ENCODE measurements around the gene WDR81. TPM values are rescaled to one million over a fixed set of nuclear protein-coding genes. Genes with fewer than 3 reads are reported as not detected.
"Not testable (repeated sequence)": the region's sequence is repeated elsewhere in the genome, so short reads cannot be mapped to it uniquely, and the experiment has no call there.

WDR81 gene
- polyA plus RNA-seq, 1 donor: 14.5 TPM

DNA sequence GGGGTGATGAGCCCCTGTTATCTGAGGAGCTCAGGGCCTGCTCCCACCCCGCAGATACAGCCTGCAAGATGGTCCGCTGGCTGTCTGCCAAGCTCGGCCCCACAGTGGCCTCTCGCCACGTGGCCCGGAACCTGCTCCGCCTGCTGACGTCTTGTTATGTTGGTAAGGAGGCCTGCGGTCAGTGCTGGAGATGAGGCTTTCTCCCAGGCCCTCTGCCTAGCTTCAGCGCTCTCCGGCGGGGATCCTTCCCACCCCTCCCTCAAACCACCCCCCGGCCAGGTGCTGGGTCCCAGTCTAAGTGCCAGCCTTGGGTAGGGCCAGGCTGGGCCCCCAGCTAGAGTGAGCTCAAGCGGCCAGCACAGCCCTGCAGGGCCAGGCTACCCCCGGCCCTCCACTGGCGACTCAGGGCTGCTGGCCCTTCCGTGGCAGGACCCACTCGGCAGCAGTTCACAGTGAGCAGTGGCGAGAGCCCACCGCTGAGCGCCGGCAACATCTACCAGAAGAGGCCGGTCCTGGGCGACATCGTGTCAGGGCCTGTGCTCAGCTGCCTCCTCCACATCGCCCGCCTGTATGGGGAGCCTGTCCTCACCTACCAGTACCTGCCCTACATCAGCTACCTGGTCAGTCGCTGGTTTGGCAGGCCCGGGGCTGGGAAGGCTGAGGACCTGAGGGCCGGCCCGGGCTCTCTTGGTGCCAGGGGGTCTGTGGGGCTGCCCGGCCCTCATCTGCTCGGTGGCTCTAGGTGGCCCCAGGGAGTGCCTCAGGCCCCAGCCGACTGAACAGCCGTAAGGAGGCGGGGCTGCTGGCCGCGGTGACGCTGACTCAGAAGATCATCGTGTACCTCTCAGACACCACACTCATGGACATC, 6.1 kb downstream of the WDR81 start:
- peak; percentile 47 for DNase-seq (ENCODE audit: low read depth)

DNA sequence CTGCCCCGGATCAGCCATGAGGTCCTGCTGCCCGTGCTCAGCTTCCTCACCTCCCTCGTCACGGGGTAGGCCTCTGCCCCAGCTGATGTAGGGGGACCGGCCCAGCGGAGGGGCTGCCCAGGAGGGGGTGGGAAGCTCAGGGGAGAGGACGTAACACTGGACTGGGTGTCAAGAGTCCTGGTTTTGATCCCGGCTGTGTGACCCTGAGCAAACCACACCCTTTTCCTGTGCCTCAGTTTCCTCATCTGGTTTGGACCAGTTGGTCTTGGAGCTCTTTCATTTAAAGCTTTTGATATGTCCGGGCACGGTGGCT, 6.6 kb downstream of the WDR81 start:
- no peak for DNase-seq (ENCODE audit: low read depth)

DNA sequence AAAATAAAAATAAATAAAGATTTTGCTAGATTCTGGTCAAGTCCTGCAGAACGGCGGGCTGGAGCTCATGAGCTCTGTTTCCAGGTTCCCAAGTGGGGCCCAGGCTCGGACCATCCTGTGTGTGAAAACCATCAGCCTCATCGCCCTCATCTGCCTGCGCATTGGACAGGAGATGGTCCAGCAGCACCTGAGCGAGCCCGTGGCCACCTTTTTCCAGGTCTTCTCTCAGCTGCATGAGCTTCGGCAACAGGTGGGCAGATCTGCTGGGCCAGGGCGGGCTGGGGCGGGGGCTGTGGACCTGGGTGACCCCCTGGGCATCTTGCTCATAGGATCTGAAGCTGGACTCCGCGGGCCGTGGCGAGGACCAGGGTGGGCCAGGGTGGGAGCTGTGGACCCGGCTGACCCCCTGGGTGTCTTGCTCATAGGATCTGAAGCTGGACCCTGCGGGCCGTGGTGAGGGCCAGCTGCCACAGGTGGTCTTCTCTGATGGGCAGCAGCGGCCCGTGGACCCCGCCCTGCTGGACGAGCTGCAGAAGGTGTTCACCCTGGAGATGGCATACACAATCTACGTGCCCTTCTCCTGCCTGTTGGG, 7.8 kb downstream of the WDR81 start:
- no peak for DNase-seq (ENCODE audit: low read depth)

DNA sequence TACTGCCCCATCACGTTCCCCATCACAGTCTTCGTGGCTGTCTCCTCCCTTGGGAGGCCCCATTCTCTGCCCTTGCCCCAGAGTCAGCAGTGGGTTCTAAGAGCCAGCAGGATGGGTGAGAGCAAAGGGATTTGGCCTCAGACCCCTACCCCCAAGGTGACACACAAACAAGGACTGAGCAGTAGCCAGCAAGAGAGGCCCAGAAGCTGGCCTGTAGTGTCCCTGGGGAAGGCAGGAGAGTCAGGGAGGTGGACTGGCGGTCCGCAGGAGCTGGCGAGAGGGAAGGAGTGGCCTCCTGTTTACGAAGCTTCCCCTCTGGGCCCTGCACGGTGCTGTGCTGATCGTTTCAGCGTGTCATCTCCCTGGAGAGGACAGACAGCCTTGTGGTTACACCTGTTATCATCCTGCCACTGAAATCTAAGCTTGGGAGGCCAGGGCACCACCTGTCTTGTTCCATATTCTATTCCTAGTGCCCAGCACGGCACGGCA, 8.4 kb downstream of the WDR81 start:
- DNase-seq (ENCODE audit: low read depth): no peak

DNA sequence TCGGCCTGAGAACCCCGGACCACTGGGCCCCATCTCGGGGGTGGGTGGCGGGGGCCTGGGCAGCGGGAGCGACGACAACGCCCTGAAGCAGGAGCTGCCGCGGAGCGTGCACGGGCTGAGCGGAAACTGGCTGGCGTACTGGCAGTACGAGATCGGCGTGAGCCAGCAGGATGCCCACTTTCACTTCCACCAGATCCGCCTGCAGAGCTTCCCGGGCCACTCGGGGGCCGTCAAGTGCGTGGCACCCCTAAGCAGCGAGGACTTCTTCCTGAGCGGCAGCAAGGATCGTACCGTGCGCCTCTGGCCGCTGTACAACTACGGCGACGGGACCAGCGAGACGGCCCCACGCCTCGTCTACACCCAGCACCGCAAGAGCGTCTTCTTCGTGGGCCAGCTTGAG, 9.3 kb downstream of the WDR81 start:
- DNase-seq (ENCODE audit: low read depth): no peak

DNA sequence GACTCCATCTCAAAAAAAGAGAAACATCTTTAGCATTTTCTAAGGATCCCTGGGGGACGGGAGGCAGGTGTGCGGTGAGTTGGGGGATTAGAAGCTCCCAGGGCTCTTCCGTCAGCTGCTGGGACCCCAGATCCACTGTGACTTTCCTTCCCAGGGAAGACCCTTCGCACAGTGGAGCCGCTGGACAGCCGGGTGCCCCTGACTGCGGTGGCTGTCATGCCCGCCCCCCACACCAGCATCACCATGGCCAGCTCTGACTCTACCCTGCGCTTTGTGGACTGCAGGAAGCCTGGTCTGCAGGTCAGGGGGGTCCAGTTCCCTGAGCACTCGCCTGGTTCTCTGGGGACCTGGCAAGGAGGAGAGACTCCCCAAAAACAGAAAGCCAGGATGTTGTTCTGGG, 10.9 kb downstream of the WDR81 start:
- DNase-seq (ENCODE audit: low read depth): no peak

DNA sequence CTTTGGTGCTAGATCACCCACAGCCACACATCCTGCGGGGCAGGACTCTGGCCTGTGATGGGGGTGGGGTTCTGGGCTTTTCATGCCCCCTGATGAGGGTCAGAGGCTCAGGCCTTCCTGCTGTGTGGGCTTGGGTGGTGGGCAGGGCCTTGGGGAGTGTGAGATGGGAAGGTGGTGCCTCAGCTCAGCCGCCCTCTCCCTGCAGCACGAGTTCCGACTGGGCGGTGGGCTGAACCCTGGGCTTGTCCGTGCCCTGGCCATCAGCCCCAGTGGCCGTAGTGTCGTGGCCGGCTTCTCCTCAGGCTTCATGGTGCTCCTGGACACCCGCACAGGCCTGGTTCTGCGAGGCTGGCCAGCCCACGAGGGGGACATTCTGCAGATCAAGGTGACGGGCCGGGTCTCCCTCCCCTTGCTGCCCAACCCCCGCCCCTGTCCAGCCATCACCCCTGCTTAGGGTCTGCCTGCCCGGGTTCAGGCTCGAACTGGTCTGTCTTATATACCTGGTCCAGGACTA, 11.4 kb downstream of the WDR81 start:
- no peak for DNase-seq (ENCODE audit: low read depth)

DNA sequence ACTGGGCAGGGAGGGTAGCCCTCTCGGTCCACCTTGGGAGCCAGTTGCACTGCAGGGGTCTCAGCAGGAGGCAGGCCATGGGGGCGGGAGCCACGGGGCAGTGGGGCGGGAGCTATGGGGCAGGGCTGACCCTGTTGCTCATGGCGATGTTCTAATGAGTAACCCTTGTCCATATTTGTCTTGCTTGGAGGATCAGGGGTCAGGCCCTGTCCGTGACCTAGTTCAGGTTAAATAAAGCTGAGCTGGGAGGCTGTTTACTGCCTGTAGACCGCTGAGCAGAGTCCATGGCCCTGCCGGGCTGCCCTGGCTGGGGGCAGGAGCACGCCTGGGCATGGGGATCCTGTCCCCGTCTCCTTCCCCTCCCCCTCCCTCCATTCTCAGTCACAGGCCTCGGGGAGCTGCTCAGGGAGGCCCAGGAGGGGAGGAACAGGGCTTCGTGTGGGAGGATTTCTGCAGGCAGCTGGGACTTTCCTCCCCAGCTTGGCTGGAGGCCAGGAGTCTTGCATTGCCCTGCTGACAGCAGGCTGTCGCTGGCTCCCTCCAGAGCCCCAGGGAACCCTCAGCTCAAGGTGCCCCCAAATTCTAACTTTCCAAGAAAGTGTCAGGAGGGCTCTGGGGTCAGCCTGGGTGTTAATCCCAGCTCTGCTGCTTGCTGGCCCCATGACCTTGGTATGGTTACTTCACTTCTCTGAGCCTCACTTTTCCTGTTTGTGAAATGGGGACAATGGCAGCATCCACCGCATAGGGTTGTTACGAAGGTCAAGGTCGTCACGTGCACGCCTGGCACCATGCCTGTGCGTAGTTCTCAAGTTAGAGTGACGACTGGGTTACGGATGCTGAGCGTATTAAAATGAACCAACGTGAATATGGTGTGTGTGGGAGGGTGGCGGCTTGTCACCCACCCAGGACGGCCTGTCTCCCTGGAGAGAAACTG, 12.1 kb downstream of the WDR81 start:
- DNase-seq (ENCODE audit: low read depth): no peak

DNA sequence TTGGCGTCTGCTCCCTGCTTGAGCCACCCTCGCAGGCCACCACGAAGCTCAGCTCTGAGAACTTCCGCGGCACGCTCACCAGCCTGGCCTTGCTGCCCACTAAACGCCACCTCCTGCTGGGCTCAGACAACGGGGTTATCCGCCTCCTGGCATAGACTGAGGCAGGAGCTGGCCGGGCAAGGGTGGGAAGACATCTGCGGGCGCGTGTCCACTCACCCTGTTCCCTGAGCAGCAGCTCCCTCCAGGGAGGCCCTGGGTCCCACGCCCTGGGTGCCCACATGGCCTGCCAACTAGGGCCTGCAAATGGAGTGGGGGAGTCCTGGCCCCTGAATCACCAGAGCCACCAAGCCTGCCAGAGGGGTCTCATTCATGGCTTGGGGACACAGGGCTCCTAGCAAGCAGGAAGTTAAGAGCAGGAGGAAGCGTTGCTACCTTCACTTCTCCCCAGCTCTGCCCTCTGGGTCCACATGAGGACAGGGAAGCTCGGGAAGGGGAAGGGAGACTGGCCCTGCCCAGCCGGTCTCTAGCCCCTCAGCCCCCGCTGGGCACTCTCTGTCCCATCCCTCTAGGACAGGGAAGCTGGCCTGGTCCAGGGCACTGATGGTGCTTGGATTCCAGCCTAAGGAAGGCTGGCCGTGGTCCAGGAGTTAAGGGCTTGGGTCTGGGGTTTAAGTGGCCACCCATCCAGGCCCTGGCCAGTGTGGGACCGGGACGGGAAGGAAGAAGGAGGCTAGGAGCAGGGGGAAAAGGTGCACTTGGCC, 13.2 kb downstream of the WDR81 start:
- DNase-seq (ENCODE audit: low read depth): no peak

DNA sequence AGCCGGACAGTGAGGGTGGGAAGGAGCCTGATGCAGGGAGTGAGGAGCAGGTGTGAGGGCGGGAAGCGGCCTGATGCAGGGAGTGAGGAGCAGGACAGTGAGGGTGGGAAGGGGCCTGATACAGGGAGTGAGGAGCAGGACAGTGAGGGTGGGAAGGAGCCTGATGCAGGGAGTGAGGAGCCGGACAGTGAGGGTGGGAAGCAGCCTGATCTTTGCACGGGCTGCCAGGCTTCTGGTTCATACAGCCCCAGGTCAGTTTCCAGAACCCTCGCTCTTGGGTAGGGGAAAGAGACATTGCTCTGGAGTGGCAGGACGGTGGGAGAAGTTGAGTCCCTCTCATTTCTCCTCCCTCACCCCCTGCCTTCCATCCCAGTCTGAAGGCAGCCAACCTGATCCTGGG, 17.4 kb downstream of the WDR81 start:
- not testable (repeated sequence) for DNase-seq (ENCODE audit: low read depth)

DNA sequence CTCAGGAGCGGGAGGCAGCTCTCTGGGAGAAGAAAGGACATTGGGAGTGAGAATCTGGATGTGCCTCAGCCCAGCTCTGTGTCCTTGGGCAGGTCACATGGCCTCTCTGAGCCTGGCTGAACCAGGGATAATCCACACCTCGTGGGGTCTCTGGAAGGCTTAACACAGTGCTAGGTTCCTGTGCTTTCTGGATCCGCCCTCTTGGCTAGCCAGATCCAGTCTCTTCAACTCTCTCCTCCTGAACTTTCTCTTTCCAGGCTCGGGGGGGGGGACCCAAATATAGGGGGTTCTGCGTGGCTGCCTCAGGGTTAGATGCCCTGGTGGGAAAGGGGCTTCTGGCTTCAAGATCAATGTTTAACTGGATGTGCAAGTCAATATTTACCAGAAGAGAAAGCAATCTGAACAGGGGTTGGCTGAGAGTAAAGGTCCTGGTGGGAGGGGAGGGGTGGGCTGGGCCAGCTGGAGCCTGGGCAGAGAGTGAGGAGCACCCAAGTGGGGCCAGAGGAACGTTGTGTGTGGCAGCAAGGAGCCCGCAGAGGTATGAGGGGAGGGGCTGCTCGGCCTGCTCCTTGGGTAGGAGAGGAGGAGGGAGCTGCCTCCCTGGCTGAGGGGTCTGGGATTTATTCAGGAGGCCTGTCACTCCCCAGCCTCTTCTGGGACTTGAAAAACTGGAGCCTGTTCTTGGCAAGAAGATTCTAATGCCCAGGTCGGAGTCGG, 18.0 kb downstream of the WDR81 start, which contains the start of gene SERPINF2:
SERPINF2 (plus strand) TSS at position 501 of the 717 bp plus-strand sequence. CDS start 2,125 bp downstream, outside the sequence.
- no peak for DNase-seq (ENCODE audit: low read depth)

DNA sequence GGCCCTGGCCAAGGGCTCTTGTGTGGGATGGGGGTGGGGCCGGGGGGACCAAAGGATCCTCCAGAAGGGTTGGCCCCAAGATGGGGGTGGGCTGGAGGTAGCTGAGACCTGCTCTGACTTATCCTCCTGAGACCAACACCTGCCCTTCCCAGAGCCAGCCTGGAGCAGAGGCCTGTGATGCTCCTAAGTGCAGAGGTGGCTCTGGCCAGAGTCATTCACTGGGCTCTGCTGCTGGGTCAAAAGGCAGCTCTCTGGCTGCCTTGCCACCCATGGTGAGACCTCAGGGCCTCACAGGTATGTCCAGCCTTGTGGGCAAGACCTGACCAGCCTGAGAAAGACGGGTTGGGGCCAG, 18.6 kb downstream of the WDR81 start:
- DNase-seq (ENCODE audit: low read depth): no peak

DNA sequence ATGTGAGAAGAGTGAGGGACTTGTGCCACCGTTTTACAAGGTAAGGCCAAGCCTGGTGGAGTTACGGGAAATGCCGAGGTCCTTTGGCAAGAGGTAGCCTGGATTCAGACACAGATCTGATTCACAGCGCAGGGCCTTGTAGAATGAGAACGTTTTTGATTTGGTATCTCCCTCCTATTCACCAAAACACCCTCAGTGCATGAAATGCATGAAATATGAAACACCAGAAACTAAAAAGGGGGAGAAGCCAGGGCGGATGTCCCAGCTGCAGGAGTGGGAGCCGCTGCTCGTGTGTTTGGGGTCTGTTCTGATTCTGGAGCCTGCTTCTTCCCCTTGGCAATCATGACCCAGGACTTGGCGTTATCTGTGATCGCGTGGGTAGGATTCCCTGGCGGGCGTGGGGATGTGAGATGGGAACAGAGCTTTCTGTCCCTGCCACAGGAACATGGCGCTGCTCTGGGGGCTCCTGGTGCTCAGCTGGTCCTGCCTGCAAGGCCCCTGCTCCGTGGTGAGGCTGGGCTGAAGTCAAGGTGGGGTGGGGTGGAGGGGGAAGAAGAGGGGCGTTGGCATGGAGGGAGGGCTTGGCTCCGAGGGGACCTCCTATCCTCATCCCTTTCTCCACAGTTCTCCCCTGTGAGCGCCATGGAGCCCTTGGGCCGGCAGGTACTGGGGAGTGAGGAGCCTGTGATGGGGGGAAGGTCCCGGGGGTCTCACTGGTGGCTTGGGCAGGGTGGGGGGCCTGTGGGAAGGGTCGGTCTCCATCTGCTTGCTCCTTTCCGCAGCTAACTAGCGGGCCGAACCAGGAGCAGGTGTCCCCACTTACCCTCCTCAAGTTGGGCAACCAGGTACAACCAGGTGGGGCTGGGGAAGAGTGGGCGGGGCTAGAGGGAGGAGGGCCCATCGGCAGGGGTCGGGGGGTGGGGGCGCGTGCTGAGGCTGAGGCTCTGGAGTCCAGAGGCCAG, 20.3 kb downstream of the WDR81 start:
- no peak for DNase-seq (ENCODE audit: low read depth)

DNA sequence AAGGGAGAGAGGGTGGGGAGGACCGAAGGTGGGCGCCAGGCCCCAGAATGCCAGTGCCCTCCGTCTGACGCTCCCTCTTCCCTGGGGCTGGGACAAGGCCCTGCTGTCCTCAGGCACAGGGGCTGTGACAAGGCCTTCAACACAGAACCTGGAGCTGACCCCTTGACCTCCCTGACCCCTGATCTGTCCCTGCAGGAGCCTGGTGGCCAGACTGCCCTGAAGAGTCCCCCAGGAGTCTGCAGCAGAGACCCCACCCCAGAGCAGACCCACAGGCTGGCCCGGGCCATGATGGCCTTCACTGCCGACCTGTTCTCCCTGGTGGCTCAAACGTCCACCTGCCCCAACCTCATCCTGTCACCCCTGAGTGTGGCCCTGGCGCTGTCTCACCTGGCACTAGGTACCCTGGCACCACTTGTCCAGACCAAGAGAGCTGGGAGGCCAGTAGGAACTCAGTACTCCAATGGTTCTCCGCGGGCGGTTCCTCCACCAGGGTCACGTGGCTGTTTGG, 21.1 kb downstream of the WDR81 start:
- no peak for DNase-seq (ENCODE audit: low read depth)

DNA sequence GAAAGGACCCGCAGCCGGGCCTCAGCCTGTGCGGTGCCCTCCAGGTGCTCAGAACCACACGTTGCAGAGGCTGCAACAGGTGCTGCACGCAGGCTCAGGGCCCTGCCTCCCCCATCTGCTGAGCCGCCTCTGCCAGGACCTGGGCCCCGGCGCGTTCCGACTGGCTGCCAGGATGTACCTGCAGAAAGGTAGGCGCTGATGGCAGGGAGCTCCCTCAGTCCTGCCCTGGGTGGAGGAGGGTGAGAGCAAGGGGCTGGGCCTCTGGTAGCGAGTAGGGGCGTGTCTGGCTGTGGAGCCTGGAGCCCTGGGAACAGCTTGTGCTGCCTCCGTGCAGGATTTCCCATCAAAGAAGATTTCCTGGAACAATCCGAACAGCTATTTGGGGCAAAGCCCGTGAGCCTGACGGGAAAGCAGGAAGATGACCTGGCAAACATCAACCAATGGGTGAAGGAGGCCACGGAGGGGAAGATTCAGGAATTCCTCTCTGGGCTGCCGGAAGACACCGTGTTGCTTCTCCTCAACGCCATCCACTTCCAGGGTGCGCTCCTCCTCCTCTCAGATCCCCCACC, 22.6 kb downstream of the WDR81 start:
- DNase-seq (ENCODE audit: low read depth): no peak

DNA sequence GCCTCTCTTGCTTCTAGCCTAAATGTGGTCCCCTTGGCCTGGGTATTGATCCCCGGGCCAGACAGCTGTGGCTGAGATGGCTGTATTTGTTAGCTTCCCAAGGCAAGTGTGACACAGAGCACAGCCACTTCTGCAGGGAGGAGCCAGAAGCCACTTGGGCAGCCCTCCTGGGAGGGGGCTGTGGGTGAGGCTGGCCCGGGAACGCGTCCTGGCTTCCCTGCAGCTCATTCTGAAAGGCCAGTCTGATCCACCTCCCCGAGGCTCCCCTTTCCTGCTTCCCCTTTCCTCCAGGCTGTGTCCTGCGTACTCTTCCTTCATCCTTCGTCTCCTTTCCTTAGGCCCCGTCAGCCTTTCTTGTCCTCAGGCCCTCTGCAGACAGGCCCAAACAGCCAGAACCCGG, 26.1 kb downstream of the WDR81 start:
- no peak for DNase-seq (ENCODE audit: low read depth)

DNA sequence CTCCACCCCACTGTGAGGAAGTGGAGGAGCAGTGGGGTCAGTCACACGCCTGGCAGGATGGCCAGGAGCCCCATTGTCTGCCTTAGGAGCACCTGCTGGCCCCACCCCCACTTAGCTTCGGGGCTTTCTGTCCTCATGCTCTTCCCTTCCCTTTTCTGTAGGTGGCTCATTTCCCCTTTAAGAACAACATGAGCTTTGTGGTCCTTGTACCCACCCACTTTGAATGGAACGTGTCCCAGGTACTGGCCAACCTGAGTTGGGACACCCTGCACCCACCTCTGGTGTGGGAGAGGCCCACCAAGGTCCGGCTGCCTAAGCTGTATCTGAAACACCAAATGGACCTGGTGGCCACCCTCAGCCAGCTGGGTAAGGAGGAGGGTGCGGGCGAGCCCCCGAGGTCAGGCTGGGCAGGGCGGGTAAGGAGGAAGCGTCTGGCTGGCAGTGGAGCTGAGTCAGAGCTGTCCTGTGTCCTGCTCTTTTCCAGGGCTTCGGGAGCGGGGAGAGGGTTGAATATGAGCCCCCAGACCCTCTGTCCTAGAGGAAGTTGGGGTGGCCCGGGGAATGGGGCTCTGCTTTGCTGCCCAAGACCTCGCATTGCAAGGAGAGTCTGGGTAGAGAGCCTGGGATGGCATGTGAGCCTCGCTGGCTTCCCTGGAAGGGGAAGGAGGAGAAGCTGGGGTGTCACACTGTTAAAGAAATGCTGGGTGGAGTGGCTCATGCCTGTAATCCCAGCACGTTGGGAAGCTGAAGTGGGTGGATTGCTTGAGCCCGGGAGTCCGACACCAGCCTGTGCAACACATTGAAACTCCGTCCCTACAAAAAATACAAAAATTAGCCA, 28.1 kb downstream of the WDR81 start:
- DNase-seq (ENCODE audit: low read depth): no peak
